ENCODE results near the gene SLC12A7.

Gene SLC12A7

DNA sequence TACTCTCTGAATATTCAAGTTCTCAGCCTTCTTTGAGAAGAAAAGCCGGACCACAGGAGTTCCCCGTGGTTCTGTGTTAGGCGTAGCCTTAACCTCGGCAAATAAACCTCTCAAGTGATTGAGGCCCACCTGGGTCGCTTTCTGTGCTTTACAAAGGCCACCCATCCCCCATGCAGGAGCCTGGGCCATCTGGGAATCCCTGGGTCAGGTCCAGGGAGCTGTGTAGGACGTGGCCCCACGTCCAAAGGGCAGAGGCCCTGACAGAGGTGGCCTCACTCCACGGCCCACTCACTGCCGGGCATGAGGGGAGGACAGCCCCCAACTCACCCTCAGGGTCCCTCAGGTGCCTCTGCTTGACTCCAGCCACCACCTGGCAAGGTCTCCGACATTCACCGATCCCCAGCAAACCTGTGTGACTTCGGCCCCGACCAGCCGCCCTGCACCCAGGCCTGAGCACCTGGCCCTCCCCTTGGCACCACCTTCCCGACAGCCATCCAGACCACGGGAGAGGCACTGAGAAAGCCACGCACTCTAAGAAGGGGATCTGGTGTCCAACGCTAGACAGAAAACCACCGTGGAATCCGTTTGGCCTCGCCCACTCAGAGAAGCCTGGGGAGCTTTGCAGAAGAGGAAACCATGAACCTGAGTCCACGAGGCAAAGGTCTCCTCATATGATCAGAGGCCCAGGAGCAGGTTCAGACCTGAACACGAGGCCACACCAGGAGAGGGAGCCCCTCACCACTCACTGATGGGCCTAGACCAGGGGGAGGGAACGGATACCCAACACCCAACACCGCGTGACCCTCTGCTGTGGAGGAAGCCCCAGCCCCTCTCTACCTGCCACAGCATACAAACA lies 4.5 kb downstream of the SLC12A7 start:
- Histone ChIP-seq H3K36me3 (ENCODE audit: control insufficient read depth, insufficient read depth, low read length) (no peaks in the 10 kb centered on the region), H3K4me1 (ENCODE audit: control insufficient read depth, insufficient read depth, low read length) (peaks cover 37% of the 10 kb centered on the region), H3K27me3 (ENCODE audit: control insufficient read depth, insufficient read depth, low read length) (no peaks in the 10 kb centered on the region), H3K9ac (ENCODE audit: low read depth, low read length) (no peak overlapping the region), H3K4me3 (ENCODE audit: low read depth, low read length) (no peak overlapping the region), H3K9me3 (ENCODE audit: control insufficient read depth, insufficient read depth, low read length) (no peaks in the 10 kb centered on the region), H3K27ac (ENCODE audit: low read depth, low read length) (peak overlapping the region; percentile 87)

DNA sequence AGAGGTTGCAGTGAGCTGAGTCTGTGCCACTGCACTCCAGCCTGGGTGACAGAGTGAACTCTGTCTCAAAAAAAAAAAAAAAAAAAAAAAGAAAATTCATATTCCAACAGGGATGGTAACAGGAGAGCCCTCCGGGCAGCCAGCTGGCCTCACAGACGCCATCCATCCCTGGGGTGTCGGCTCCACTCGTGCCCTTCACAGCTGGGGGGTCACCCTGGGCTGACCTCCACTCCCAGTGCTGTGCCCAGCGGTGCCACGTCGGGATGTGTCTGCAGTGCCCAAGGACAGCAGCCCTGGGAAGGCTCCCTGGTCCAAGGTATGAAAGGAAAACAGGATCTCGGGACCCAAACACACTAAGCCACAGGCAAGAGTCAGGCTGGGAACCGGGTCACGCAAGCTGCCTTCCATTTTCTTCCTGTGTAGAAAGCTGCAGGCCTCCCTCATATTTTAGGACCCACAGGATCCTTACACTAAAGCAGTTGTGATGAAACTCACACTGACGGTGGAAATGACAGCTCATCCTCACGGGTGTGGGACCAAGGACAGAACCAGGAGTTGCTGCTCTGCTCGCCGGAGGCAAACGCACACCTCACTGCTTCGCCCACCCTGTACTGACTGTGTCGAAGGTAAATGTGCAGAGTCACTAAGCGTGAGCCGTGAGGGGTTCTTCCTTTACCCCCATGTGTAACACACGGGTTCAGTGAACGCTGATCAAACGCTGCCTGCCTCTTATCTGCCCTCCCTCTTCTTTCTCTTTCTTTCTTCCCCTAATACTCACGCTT lies 5.3 kb downstream of the SLC12A7 start:
- peak overlapping the region; percentile 87 for H3K27ac ChIP-seq (ENCODE audit: low read depth, low read length)
- no peak overlapping the region for H3K9ac ChIP-seq (ENCODE audit: low read depth, low read length)
- no peaks in the 10 kb centered on the region for H3K36me3 ChIP-seq (ENCODE audit: control insufficient read depth, insufficient read depth, low read length)
- H3K27me3 ChIP-seq (ENCODE audit: control insufficient read depth, insufficient read depth, low read length) = no peaks in the 10 kb centered on the region
- H3K4me1 ChIP-seq (ENCODE audit: control insufficient read depth, insufficient read depth, low read length) = peaks cover 44% of the 10 kb centered on the region
- H3K9me3 ChIP-seq (ENCODE audit: control insufficient read depth, insufficient read depth, low read length) = no peaks in the 10 kb centered on the region
- no peak overlapping the region for H3K4me3 ChIP-seq (ENCODE audit: low read depth, low read length)

DNA sequence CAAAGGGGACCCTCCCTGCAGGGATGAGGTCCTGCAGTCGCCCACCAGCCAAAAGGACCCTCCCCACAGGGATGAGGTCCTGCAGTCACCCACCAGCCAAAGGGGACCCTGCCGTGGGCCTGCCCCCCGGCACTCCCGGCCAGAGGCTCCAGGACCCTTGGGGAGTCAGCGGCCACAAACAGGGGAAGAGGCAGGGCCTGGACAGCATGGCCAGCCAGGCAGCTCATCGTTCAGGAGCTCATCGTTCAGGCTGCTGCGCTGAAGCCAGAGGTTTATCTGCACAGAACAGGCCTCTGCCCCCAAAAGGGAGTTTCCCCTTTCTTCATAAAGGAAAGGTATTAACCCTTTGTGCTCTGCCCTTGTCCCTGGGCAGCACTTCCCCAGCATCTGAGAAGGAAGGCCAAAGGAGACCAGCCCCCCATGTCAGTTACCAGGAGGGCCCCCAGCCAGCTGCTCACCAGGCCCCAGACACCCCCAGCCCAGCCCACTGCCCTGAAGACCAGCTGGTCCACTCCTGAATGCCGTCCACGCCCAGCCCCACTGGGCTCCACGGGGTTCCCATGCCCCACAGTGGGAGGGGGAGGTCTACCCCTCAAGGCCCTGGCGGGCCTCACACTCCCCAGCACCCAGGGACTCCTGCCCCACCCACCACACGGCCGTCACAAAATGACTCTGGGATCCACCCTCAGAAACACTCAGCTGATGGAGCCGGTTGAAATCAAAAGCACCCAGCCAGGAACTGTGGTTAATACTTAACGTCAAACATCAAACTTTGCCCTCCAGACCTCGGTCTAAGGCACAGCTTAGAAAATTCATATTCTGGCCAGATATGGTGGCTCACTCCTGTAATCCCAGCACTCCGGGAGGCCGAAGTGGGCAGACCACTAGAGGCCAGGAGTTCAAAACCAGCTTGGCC lies 6.3 kb downstream of the SLC12A7 start:
- Histone ChIP-seq H3K4me1 (ENCODE audit: control insufficient read depth, insufficient read depth, low read length) (peaks cover 50% of the 10 kb centered on the region), H3K27ac (ENCODE audit: low read depth, low read length) (no peak overlapping the region), H3K9me3 (ENCODE audit: control insufficient read depth, insufficient read depth, low read length) (no peaks in the 10 kb centered on the region), H3K4me3 (ENCODE audit: low read depth, low read length) (no peak overlapping the region), H3K27me3 (ENCODE audit: control insufficient read depth, insufficient read depth, low read length) (no peaks in the 10 kb centered on the region), H3K9ac (ENCODE audit: low read depth, low read length) (no peak overlapping the region), H3K36me3 (ENCODE audit: control insufficient read depth, insufficient read depth, low read length) (no peaks in the 10 kb centered on the region)

DNA sequence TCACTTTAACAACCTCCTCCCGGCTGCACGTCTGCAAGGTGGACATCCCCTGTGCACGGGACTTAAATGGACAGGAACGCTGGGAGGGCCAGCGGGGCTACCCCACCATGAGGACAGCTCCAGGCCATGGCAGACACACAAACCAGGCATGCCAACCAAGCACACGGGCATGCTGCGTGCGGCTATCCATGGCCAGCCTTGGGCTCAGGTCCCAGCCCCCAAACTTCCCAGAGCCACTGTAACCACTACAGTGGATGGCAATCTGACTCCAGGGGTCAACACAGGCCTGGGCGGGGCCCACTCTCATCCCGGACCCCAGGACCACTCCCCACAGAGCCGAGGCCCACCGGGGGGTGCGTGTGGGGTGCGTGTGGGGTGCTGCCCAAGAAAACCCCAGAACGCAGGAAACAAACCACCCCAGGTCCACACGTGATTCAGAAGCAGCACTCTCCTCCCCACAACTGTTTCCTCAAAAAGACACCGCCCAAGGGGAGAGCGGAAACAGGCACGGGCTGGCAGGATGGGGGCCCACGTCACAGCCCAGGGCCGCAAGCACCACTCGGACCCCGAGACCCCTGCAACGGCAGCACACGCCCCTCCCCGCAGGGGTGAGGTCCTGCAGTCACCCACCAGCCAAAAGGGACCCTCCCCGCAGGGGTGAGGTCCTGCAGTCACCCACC lies 7.4 kb downstream of the SLC12A7 start:
- no peak overlapping the region for H3K27ac ChIP-seq (ENCODE audit: low read depth, low read length)
- H3K36me3 ChIP-seq (ENCODE audit: control insufficient read depth, insufficient read depth, low read length) = no peaks in the 10 kb centered on the region
- no peaks in the 10 kb centered on the region for H3K27me3 ChIP-seq (ENCODE audit: control insufficient read depth, insufficient read depth, low read length)
- H3K9me3 ChIP-seq (ENCODE audit: control insufficient read depth, insufficient read depth, low read length) = no peaks in the 10 kb centered on the region
- peaks cover 58% of the 10 kb centered on the region for H3K4me1 ChIP-seq (ENCODE audit: control insufficient read depth, insufficient read depth, low read length)
- no peak overlapping the region for H3K9ac ChIP-seq (ENCODE audit: low read depth, low read length)
- H3K4me3 ChIP-seq (ENCODE audit: low read depth, low read length) = no peak overlapping the region

DNA sequence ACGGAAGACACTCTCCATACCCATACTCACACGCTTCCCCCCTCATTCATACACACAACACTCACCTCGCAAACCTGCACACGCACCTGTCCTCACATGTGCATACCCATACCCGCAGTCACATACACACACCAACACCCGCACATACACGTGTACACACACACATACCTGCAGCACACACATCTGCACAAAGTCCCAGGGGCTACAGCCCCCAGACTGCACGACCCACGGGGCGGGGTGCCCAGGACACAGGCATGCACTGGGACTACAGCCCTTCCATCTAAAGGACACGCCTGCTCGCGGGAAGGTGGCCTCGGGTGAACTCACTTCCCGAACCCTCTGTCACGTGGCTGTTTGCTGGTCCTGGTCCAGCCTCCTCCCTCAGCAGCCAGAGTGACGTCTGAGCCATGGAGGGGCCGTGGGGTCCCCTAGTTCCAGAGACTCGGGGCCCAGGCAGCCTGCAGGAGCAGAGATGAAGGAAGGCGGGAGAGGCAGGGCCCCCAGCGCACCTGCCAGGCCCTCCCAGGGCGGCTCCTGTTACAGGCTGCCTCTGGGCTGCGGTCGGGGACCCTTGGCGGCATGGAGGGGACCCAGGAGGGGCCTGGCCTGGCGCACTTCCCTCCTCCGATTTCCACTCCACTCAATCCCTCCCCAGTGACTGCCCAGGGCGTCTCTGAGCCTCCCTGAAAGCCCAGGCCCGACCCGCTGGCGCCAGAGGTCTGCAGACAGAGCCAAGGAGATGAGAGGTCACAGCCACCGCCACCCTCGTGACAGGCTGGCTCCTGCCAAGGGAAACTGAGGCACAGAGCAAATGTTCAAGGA lies 8.1 kb downstream of the SLC12A7 start:
- Histone ChIP-seq H3K27me3 (ENCODE audit: control insufficient read depth, insufficient read depth, low read length) (no peaks in the 10 kb centered on the region), H3K9ac (ENCODE audit: low read depth, low read length) (no peak overlapping the region), H3K27ac (ENCODE audit: low read depth, low read length) (no peak overlapping the region), H3K4me3 (ENCODE audit: low read depth, low read length) (no peak overlapping the region), H3K36me3 (ENCODE audit: control insufficient read depth, insufficient read depth, low read length) (no peaks in the 10 kb centered on the region), H3K9me3 (ENCODE audit: control insufficient read depth, insufficient read depth, low read length) (no peaks in the 10 kb centered on the region), H3K4me1 (ENCODE audit: control insufficient read depth, insufficient read depth, low read length) (peaks cover 65% of the 10 kb centered on the region)

DNA sequence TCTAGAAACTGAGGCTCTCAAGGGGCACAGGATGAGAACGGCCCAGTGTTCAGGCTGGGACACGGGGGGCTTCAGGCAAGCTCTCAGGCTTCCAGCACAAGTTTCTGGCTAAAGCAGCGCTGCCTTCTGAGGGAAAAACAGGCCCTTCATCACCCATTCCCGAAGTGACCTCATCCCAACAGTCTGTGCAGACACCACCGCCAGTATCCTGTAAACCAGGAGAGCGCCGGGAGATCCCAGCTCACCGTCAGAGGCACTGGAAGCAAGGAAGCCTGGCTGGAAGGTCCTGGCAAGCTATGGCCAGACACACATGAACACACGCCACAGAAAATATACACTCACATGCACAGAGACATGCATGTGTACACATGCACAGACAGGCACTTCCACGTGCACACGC lies 8.8 kb downstream of the SLC12A7 start:
- Histone ChIP-seq H3K4me3 (ENCODE audit: low read depth, low read length) (no peak overlapping the region), H3K9me3 (ENCODE audit: control insufficient read depth, insufficient read depth, low read length) (no peaks in the 10 kb centered on the region), H3K27me3 (ENCODE audit: control insufficient read depth, insufficient read depth, low read length) (no peaks in the 10 kb centered on the region), H3K27ac (ENCODE audit: low read depth, low read length) (peak overlapping the region; percentile 50), H3K4me1 (ENCODE audit: control insufficient read depth, insufficient read depth, low read length) (peaks cover 64% of the 10 kb centered on the region), H3K9ac (ENCODE audit: low read depth, low read length) (no peak overlapping the region), H3K36me3 (ENCODE audit: control insufficient read depth, insufficient read depth, low read length) (no peaks in the 10 kb centered on the region)

DNA sequence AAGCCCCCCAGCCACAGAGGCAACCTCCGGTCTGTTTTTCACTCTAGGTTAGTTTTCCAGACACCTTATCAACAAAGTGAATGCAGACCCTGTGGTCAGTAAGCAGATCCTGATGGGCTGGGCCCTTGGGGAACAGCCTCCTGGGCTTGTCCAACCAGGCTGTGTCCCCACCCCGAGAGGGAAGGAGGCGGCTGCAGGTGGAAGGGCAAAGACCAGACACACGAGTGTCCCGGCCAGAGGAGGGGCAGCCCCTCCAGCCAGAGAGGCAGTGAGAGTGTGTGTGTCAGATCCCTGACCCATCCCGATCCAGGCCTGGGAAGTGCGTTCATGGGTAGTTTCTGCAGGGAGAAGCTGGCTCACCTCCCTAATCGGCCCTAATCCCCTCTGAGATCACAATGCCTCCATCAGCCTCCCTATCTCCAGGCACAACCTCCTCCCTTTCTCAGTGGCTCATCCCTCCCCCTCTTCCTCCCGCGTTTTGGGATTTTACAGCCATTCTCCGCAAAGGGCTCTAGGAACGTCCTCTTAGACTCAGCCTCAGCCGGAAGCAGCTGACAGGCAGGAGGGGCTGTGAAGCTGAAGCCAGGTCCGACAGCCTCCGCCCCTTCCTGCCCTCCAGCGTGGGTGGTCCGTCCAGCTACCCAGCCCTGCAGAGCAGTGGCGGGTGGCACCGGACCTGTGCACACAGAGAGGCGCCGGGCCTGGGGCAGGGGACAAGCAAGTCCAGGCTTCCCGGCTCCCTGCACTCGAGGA lies 9.7 kb downstream of the SLC12A7 start:
- Histone ChIP-seq H3K9me3 (ENCODE audit: control insufficient read depth, insufficient read depth, low read length) (no peaks in the 10 kb centered on the region), H3K27ac (ENCODE audit: low read depth, low read length) (peak overlapping the region; percentile 50), H3K4me3 (ENCODE audit: low read depth, low read length) (no peak overlapping the region), H3K36me3 (ENCODE audit: control insufficient read depth, insufficient read depth, low read length) (no peaks in the 10 kb centered on the region), H3K9ac (ENCODE audit: low read depth, low read length) (peak overlapping the region; percentile 3; the same call in 1 of the 2 replicates), H3K4me1 (ENCODE audit: control insufficient read depth, insufficient read depth, low read length) (peaks cover 62% of the 10 kb centered on the region), H3K27me3 (ENCODE audit: control insufficient read depth, insufficient read depth, low read length) (no peaks in the 10 kb centered on the region)

DNA sequence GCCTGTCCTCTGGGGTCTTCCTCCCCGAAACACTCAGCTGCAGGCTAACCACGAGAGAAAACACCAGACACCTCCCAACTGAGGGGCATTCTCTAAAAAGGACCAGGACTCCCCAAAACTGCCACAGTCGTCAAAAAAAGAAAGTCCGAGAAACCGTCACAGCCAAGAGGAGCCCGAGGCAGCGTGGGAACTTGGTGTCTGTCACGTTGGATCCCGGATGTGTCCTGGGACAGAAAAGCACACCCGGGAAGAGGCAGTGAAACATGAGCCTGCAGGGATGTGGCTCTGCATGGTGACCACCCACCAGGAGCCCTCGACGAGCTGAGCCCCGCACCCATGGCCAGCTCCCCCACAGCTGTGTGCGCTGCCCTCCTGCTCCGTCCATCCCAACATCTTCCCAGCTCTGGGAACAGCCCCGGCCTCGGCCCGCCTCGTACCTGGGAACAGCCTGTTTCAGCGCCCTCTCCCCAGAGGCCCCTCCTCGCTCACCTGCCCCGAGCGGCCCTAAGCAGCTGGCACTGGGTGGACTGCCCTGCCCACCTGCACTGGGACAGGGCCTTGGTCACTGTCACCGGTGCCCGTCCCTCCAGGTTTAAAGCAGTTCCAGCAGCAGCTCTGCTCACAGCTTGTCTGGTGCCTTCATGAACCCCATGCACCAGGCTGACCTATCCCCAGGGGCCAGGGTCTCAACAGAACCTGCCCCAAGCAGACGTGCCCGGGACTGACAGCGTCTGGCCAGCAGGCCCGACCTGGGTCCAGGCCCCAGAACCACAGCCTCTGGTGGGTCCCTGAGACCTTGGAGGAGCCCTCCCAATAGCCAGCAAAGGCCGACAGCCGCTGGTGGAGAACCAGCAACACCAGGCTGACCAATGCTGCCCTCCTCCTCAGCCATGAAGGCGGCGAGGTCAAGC lies 10.9 kb downstream of the SLC12A7 start:
- Histone ChIP-seq H3K4me3 (ENCODE audit: low read depth, low read length) (no peak overlapping the region), H3K9me3 (ENCODE audit: control insufficient read depth, insufficient read depth, low read length) (no peaks in the 10 kb centered on the region), H3K36me3 (ENCODE audit: control insufficient read depth, insufficient read depth, low read length) (peaks cover 3% of the 10 kb centered on the region; the same call in 1 of the 2 replicates), H3K27ac (ENCODE audit: low read depth, low read length) (no peak overlapping the region), H3K27me3 (ENCODE audit: control insufficient read depth, insufficient read depth, low read length) (no peaks in the 10 kb centered on the region), H3K4me1 (ENCODE audit: control insufficient read depth, insufficient read depth, low read length) (peaks cover 57% of the 10 kb centered on the region), H3K9ac (ENCODE audit: low read depth, low read length) (no peak overlapping the region)

All from HUES48 (cell line).